K562 (cell line): ENCODE measurements around the gene HDAC10. TPM values are rescaled to one million over a fixed set of nuclear protein-coding genes. Genes with fewer than 3 reads are reported as not detected.

Experiments used
- CBFA2T3 ChIP-seq: fragments of 450-650 bp; IDR thresholded peaks from 2 replicates; pipeline ENCODE4 v1.6.1; 2017
- CHD2 ChIP-seq: IDR thresholded peaks from 2 replicates; pipeline ENCODE4 v1.6.1; 2011; ENCODE audit warnings: low read depth, low read length
- DDX20 ChIP-seq: fragments of 450-650 bp; IDR thresholded peaks from 2 replicates; pipeline ENCODE4 v1.6.1; 2016; ENCODE audit warnings: missing genetic modification characterization, low read depth, mild to moderate bottlenecking, missing compliant biosample characterization, moderate library complexity
- ESRRB ChIP-seq: fragments of 250-450 bp; sonication (Bioruptor Pico); IDR thresholded peaks from 2 replicates; pipeline ENCODE4 v1.5.0; 2020; ENCODE audit warnings: mild to moderate bottlenecking, moderate library complexity, borderline replicate concordance
- FOXK1 ChIP-seq: sonication (generic); formaldehyde crosslinking; IDR thresholded peaks from 2 replicates; pipeline ENCODE4 v1.8.0; 2022; ENCODE audit warnings: missing genetic modification reagents, mild to moderate bottlenecking, borderline replicate concordance
- MAZ ChIP-seq, 2 experiments: fragments of 450-650 bp in 1 of 2; sonication (generic) in 1 of 2; formaldehyde crosslinking; IDR thresholded peaks in 1 of 2; conservative IDR thresholded peaks in 1 of 2; 2 replicates each; pipeline versions ENCODE4 v1.4.0 to v1.5.0; 2020; ENCODE audit warnings: mild to moderate bottlenecking in 1 of 2, missing genetic modification reagents in 1 of 2
- NONO ChIP-seq, 2 experiments: fragments of 200-400 bp in 1 of 2; fragments of 450-650 bp in 1 of 2; formaldehyde crosslinking in 1 of 2; IDR thresholded peaks; 2 replicates each; pipeline ENCODE4 v1.6.1; 2017; ENCODE audit warnings: low read depth in 2 of 2, mild to moderate bottlenecking in 2 of 2, moderate library complexity in 2 of 2, low read length in 1 of 2
- OTX1 ChIP-seq: fragments of 450-650 bp; formaldehyde crosslinking; IDR thresholded peaks from 2 replicates; pipeline ENCODE4 v1.4.0; 2022; ENCODE audit warnings: mild to moderate bottlenecking
- SAP30 ChIP-seq: fragments of 200-600 bp; sonication (generic); IDR thresholded peaks from 2 replicates; pipeline ENCODE4 v1.6.1; 2012; ENCODE audit warnings: borderline replicate concordance, low read depth, mild to moderate bottlenecking, moderate library complexity, low read length, control low read depth, inconsistent platforms; ENCODE audit not compliant: insufficient read depth, poor library complexity, severe bottlenecking
- SMAD2 ChIP-seq: fragments of 150-350 bp; IDR thresholded peaks from 2 replicates; pipeline ENCODE4 v1.6.1; 2014; ENCODE audit warnings: low read depth, mild to moderate bottlenecking, low read length
- SPI1 ChIP-seq: IDR thresholded peaks from 2 replicates; pipeline ENCODE4 v1.6.1; 2011; ENCODE audit warnings: low read depth, low read length, control low read depth, borderline replicate concordance
- TAF1 ChIP-seq: IDR thresholded peaks from 2 replicates; pipeline ENCODE4 v1.6.1; 2011; ENCODE audit warnings: mild to moderate bottlenecking, low read length, moderate library complexity; ENCODE audit not compliant: insufficient read depth, control insufficient read depth, severe bottlenecking; ENCODE audit errors: extremely low read depth
- TAL1 ChIP-seq: fragments of 450-650 bp; IDR thresholded peaks from 2 replicates; pipeline ENCODE4 v1.6.1; 2016; ENCODE audit warnings: mild to moderate bottlenecking
- TEAD4 ChIP-seq, 2 experiments: sonication (generic) in 1 of 2; formaldehyde crosslinking in 1 of 2; IDR thresholded peaks; 2 replicates each; pipeline versions ENCODE4 v1.6.1 to v1.8.0; 2012 to 2022; ENCODE audit warnings: borderline replicate concordance in 1 of 2, inconsistent platforms in 1 of 2, low read length in 1 of 2, mild to moderate bottlenecking in 1 of 2, missing genetic modification reagents in 1 of 2
- YBX1 ChIP-seq: fragments of 450-650 bp; IDR thresholded peaks from 2 replicates; pipeline ENCODE4 v1.7.1; 2016; ENCODE audit warnings: mild to moderate bottlenecking
- ZNF12 ChIP-seq: sonication (generic); formaldehyde crosslinking; IDR thresholded peaks from 2 replicates; pipeline ENCODE4 v1.4.0; 2020; ENCODE audit warnings: mild to moderate bottlenecking, missing genetic modification reagents
- ZNF232 ChIP-seq: sonication (generic); formaldehyde crosslinking; IDR thresholded peaks from 2 replicates; pipeline ENCODE4 v1.8.0; 2022; ENCODE audit warnings: mild to moderate bottlenecking, missing genetic modification reagents
- ZNF695 ChIP-seq: fragments of 450-650 bp; formaldehyde crosslinking; IDR thresholded peaks from 2 replicates; pipeline ENCODE4 v1.4.0; 2020; ENCODE audit warnings: mild to moderate bottlenecking, moderate library complexity
- polyA plus RNA-seq, 8 experiments: library from polyadenylated mRNA; depleted of rRNA in 4 of 8; stranded (reverse) in 5 of 8; unstranded in 3 of 8; fragments of >200 nt; fragmentation: Nextera tagmentation in 2 of 8; fragmentation: Illumina TruSeq in 1 of 8; extraction: Ambion mirVana in 2 of 8; extraction: Trizol in 1 of 8; gene quantifications; 2 replicates each; pipeline versions ENCODE4 v1.2.1 to v1.2.3, GENCODE V29; 2011 to 2014; ENCODE audit warnings: inconsistent platforms in 1 of 8, missing spikeins in 1 of 8
- total RNA-seq, 7 experiments: library from RNA; depleted of rRNA in 6 of 7; stranded (reverse); fragments of >200 nt in 6 of 7; fragmentation: Illumina TruSeq in 2 of 7; extraction: Trizol in 2 of 7; gene quantifications; 2 replicates each; pipeline versions ENCODE4 v1.2.1 to v1.2.3, GENCODE V29; 2011 to 2021; ENCODE audit warnings: low replicate concordance in 1 of 7
- TF ChIP-seq, protein P1 (sequence below): sonication (generic); formaldehyde crosslinking; IDR thresholded peaks from 2 replicates; pipeline ENCODE4 v1.8.1; 2023; ENCODE audit warnings: mild to moderate bottlenecking, missing genetic modification reagents
- TF ChIP-seq, protein P2 (sequence below), 2 experiments: fragments of 250-450 bp in 1 of 2; fragments of 450-650 bp in 1 of 2; sonication (Bioruptor Pico) in 1 of 2; IDR thresholded peaks; 2 replicates each; pipeline versions ENCODE4 v1.6.1 to v1.8.0; 2016 to 2021; ENCODE audit warnings: mild to moderate bottlenecking in 2 of 2, moderate library complexity in 2 of 2, missing compliant biosample characterization in 1 of 2, missing genetic modification characterization in 1 of 2
- TF ChIP-seq, protein P3 (sequence below): fragments of 450-650 bp; formaldehyde crosslinking; IDR thresholded peaks from 2 replicates; pipeline ENCODE4 v1.4.0; 2020; ENCODE audit warnings: mild to moderate bottlenecking, moderate library complexity
- TF ChIP-seq, protein P4 (sequence below): fragments of 250-450 bp; sonication (Bioruptor Pico); IDR thresholded peaks from 2 replicates; pipeline ENCODE4 v1.8.0; 2022; ENCODE audit warnings: moderate library complexity, mild to moderate bottlenecking, inconsistent platforms

Gene HDAC10
- total and polyA plus RNA-seq, 9 of the 15 experiments (the other 6 are each of a cell fraction or from before 2014, with no cell fraction given) = 0.10 to 44.2 (median 6.5) TPM

DNA sequence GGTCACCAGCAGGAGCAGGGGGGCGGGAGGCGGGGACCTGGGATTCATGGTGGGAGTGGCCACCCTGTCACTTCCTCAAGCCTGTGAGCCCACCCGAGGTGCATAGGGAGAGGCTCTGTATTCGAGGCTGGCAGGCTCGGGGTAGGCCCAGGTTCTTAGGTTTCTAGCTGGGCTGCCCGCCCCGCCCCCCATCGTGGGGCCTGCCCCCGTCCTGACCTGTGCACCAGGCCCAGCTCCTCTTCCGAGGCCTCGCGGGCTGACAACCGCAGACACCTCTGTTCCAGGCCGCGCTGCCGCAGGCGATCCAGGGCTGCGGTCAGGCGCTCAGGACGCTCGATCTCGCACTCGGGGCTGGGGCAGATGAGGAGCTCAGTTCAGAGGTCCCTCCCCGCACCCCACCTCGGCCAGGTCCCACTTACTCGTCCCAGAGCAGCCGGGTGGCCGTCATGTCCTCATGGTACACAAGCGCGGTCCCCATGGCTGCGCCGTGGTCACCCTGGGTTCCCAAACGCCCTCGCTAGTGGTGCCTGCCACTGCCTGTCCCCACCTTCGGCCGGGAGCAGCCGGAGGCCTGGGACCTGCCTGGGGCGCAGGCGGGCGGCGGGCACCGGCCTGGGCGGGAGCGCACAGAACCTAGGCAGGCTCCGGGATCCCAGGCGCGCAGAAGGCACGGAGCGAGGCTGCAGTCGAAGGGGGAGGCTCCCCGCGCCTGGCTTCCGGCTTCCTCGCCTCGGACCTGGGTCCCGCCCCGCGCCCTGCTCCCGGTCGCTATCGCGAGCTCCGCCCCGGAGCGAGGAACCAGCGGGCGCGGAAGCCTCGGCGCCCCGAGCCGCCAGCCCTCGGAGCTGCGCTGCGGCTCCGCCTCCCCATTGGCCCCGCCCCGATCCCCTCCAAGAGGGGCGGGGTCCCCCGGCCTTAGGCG is at the start of gene HDAC10 (continued):
- TF ChIP-seq DDX20 (tag) (no peak), SMAD2 (no peak), ESRRB (CRISPR knock-in tag) (no peak), OTX1 (no peak), MAZ (CRISPR knock-in tag; conservative IDR thresholded peaks at IDR 0.05 in 1 of 2, IDR thresholded peaks at IDR 0.05 in 1 of 2) (peak; percentile 32 to 54; a peak in 2 of 4 replicates), ZNF232 (CRISPR knock-in tag) (no peak), YBX1 (no peak), TAL1 (no peak), NONO (IDR thresholded peaks at IDR 0.05; ENCODE audit: low read depth in 2 of 2, low read length in 1 of 2) (0 out of 4 replicates have a peak, but pooled peaks of 1 of the 2 experiments have one; percentile 19), CHD2 (peak; percentile 96), TAF1 (no peak), ZNF695 (CRISPR knock-in tag) (no peak), TEAD4 (IDR thresholded peaks at IDR 0.05; ENCODE audit: low read length) (no peak), TEAD4 (CRISPR knock-in tag; IDR thresholded peaks at IDR 0.05; ENCODE audit: borderline replicate concordance) (no peak), FOXK1 (no peak), SAP30 (peak; percentile 59), ZNF12 (no peak), CBFA2T3 (no peak), SPI1 (no peak)
- TF ChIP-seq, protein P1, sequence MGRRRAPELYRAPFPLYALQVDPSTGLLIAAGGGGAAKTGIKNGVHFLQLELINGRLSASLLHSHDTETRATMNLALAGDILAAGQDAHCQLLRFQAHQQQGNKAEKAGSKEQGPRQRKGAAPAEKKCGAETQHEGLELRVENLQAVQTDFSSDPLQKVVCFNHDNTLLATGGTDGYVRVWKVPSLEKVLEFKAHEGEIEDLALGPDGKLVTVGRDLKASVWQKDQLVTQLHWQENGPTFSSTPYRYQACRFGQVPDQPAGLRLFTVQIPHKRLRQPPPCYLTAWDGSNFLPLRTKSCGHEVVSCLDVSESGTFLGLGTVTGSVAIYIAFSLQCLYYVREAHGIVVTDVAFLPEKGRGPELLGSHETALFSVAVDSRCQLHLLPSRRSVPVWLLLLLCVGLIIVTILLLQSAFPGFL (CRISPR knock-in tag) = no peak
- TF ChIP-seq, protein P2, sequence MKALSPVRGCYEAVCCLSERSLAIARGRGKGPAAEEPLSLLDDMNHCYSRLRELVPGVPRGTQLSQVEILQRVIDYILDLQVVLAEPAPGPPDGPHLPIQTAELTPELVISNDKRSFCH (CRISPR knock-in tag; IDR thresholded peaks at IDR 0.05) = no peak
- TF ChIP-seq, protein P2 (tag; IDR thresholded peaks at IDR 0.05) = no peak
- TF ChIP-seq, protein P3, sequence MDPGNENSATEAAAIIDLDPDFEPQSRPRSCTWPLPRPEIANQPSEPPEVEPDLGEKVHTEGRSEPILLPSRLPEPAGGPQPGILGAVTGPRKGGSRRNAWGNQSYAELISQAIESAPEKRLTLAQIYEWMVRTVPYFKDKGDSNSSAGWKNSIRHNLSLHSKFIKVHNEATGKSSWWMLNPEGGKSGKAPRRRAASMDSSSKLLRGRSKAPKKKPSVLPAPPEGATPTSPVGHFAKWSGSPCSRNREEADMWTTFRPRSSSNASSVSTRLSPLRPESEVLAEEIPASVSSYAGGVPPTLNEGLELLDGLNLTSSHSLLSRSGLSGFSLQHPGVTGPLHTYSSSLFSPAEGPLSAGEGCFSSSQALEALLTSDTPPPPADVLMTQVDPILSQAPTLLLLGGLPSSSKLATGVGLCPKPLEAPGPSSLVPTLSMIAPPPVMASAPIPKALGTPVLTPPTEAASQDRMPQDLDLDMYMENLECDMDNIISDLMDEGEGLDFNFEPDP (CRISPR knock-in tag) = no peak
- TF ChIP-seq, protein P4, sequence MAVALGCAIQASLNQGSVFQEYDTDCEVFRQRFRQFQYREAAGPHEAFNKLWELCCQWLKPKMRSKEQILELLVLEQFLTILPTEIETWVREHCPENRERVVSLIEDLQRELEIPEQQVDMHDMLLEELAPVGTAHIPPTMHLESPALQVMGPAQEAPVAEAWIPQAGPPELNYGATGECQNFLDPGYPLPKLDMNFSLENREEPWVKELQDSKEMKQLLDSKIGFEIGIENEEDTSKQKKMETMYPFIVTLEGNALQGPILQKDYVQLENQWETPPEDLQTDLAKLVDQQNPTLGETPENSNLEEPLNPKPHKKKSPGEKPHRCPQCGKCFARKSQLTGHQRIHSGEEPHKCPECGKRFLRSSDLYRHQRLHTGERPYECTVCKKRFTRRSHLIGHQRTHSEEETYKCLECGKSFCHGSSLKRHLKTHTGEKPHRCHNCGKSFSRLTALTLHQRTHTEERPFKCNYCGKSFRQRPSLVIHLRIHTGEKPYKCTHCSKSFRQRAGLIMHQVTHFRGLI (CRISPR knock-in tag) = no peak
